GOT3 (cell line): ENCODE results near the gene RASL10B.
"Not testable (repeated sequence)": the region's sequence is repeated elsewhere in the genome, so short reads cannot be mapped to it uniquely, and the experiment has no call there.

Experiments used
- DNase-seq: peaks from one replicate; lab custom pipeline; 2025; ENCODE audit warnings: mixed read lengths; lab: John Stamatoyannopoulos, UW

Gene RASL10B

DNA sequence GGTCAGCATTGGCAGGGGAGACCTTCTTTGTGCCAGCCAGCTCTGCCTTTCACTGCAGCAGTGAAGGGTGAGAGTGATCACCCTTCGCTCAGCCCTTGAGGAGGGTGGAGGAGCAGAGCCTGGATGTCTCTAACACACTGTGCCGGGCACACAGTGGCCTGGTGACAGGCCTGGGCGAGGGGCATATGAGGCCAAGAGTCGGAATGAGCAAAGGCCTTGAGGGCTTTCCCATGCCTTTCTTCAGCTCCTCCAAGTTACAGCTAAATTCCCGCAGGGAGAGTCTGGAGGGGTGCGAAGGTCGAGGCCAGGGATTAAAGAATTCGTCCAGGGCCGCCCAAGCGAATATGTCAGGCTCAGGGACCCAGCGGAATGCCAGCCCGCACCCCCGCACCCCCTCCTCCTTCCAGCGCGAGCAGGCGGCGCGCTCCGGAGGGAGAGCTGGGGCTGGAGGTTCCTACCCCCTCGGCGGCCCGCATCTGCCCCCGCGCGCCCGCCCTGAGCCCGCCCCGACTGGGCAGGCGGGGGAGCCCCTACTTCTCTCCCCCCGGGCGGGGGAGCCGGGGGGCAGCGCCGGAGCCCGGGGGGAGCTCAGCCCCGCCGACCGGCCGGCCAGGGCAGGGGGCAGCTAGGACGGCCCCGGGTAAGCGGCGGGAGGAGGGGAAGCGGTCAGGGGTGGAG is at the start of gene RASL10B:
RASL10B (plus strand) TSS at position 401 of the 678 bp plus-strand sequence. CDS start 3,546 bp downstream, outside the sequence.
- no peak for DNase-seq

GRCh38 chr17:35683591-35683990 is 47.8 kb upstream of the RASL10B start:
- no peak for DNase-seq

GRCh38 chr17:35684055-35684802 is 47.2 kb upstream of the RASL10B start:
- DNase-seq: no peak

- DNase-seq: no peak
Observed at GRCh38 chr17:35692512-35693210, 38.8 kb upstream of the RASL10B start.

- no peak for DNase-seq
Observed at GRCh38 chr17:35693662-35694061, 37.8 kb upstream of the RASL10B start.

DNA sequence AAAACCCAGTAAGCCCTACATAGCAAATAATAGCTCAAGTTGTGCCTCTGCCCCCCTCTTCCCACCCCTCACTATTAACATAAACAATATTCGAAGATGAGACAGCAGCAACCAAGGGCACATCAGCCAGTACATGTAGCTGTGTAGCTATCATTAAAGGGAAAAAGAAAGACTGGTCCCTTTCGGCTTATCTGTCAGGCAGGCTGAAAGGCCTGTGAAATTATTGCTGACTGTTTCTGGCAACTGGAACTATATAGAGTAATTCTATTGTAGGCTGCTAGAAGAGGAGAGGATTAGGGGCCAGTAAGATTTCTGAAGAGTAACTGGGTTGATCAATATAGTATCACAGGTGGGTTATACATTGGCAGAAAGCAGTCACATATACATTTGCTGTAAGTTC is 36.5 kb upstream of the RASL10B start:
- no peak for DNase-seq

DNA sequence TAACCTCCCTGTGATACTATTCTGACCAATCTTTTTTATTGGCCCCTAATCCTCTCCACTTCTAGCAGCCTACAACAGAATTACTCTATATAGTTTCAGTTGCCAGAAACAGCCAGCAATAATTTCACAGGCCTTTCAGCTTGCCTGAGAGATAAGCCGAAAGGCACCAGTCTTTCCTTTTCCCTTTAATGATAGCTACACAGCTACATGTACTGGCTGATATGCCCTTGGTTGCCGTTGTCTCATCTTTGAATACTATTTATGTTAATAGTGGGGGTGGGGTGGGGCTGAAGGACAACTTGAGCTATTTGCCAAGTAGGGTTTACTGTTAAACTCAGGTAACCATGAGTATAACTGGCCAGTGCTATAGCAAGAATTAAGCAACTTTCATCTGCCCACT is 35.8 kb upstream of the RASL10B start:
- DNase-seq: no peak

GRCh38 chr17:35698800-35699199 is 32.6 kb upstream of the RASL10B start:
- no peak for DNase-seq

DNA sequence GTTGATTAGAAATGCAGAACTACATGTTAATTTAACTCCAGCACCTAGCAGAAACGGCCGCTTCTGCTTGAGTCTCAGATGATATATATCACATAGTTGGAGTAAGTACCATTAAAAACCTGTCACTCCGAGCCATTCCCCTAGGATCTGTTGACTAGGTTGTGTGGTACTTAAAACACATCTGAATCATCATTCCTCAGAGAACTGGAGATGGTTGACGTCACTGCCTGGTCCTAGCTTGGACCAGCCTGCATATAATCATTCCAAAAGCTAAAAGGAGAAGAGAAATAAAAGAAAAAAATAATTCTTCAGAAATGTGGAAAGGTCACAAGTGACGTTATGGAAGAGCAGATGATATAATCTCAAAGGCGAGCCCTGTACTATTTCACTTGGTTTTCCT is 31.3 kb upstream of the RASL10B start:
- DNase-seq: no peak

GRCh38 chr17:35701491-35701890 is 29.9 kb upstream of the RASL10B start:
- DNase-seq: no peak

DNA sequence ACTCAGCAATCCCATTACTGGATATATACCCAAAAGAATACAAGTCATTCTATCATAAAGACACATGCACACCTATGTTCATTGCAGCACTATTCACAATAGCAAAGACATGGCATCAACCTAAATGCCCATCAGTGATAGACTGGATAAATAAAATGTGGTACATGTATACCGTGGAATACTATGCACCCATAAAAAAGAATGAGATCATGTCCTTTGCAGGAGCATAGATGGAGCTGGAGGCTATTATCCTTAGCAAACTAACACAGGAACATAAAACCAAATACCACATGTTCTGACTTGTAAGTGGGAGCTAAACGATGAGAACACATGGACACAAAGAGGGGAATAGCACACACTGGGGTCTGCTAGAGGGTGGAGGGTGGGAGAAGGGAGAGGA is 28.1 kb upstream of the RASL10B start:
- DNase-seq: not testable (repeated sequence)

DNA sequence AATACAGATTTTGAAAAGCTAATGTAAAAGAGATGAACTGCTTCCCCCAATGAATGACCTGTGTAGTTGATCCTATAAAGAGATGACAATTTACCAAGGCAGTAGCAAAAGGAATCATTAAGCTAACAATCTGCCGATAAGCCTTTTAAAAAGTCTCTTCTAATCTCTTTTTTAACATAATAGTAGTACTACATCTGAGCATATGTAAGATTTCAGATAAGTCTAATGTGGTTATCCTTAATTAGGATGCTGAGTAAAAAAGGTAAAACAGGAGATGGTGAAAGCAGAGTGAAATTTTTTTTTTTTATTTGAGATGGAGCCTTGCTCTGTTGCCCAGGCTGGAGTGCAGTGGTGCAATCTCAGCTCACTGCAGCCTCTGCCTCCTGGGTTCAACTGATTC is 26.2 kb upstream of the RASL10B start:
- no peak for DNase-seq

DNA sequence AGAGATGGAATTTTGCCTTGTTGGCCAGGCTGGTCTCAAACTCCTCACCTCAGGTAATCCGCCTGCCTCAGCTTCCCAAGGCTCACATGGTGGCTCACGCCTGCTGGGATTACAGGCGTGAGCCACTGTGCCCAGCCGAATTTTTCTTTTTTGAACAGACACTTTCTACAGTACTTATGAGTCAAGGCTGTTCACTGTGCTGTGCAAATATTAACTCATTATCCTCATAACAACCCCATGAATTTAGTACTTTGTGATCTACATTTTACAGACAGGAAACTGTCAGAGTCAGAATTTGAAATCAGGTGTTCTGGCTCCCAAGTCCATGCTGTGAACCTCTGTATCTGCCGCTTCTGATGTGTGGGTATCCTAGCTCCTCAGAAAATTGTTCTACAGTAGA is 25.7 kb upstream of the RASL10B start:
- DNase-seq: no peak

GRCh38 chr17:35708149-35708548 is 23.3 kb upstream of the RASL10B start:
- DNase-seq: no peak

GRCh38 chr17:35708951-35709350 is 22.5 kb upstream of the RASL10B start:
- no peak for DNase-seq

- DNase-seq: no peak
Observed at GRCh38 chr17:35709874-35710273, 21.6 kb upstream of the RASL10B start.

DNA sequence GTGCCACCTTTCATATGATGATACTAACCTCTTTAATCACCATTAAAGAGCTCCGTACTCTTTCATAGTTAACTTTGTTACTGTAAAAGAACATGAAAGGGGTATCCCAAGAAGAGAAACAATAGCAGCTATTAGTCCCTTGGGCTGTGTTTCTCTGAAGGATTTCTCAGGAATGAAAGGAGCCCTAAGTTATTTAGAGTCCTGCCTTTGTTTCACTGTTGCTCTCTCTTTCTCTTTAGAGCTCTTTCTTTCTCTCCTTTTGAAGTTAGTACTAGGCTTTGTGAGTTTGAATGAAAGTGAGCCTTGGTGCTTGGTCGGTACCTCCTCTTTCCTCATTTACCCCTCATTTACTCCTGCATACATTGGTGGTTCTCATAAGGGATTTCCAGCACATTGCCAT is 20.5 kb upstream of the RASL10B start:
- DNase-seq: no peak

GRCh38 chr17:35713069-35713728 is 18.2 kb upstream of the RASL10B start:
- peak; percentile 41 for DNase-seq

- no peak for DNase-seq
Observed at GRCh38 chr17:35714988-35715387, 16.5 kb upstream of the RASL10B start.

GRCh38 chr17:35715416-35715815 is 16.0 kb upstream of the RASL10B start:
- DNase-seq: no peak

DNA sequence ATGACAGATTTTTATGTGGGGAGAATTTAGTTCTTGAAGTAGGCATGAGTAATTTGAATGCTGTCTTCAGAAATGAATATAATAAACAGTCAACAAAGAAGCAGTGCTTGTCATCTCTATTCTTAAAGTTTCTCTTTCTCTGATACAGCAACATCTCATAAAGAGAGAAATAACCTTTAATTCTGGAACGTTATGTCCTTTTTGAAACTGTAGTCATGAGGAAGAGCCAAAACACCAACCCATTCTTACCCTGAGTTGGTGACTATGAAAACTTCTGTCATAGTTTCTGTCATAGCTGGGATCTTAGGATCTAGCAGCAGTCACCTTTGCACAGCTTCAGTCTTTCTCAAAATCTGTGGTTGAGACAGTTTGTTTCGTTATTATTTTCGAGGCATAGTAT is 15.3 kb upstream of the RASL10B start:
- no peak for DNase-seq

DNA sequence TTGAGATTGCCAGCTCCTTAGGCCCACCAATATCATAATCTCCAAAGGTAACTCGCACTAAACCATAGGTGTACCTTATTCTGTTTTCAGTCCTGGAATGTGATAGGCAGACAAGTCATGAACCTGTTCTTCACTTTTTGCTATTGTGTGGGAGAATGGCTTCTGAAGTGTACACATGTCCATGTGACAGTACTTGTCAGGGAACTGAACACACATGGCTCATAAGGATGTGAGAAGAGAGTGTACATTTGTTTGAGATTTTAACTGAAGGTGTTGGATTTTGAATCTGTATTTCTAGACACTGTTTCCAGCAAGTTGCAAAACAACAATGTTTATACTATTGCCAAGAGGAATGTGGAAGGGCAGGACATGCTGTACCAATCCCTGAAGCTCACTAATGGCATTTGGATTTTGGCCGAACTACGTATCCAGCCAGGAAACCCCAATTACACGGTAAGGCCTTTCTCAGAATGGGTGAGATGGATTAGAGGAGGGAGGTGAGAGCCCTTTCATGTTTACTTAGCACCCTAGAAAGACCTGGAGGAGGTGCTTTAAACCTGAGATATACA is 14.5 kb upstream of the RASL10B start:
- DNase-seq: no peak
